ENCODE data around the gene KIF3C. TPM values are rescaled to one million over a fixed set of nuclear protein-coding genes. Genes with fewer than 3 reads are reported as not detected.

Gene KIF3C
- total and polyA plus RNA-seq, 9 of the 15 experiments (the other 6 are each of a cell fraction or from before 2014, with no cell fraction given): 0.69 to 6.7 (median 3.3) TPM

GRCh38 chr2:26011990-26012856, 29.9 kb upstream of the KIF3C start (continued):
- peak; percentile 53 for TF ChIP-seq FOS (IDR thresholded peaks at IDR 0.05; ENCODE audit: extremely low read depth, insufficient read length)
- 0 out of 2 replicates have a peak, but pooled peaks have one; percentile 39 for TF ChIP-seq MAFK (IDR thresholded peaks at IDR 0.05; ENCODE audit: low read length)

- 32% methylated on average over 6 of the region's 6 CpGs for WGBS (ENCODE audit: insufficient coverage, low coverage, missing lambda C conversion rate)
- Histone ChIP-seq H3K79me2 (ENCODE audit: control insufficient read depth, insufficient read depth, low read length) (no peaks in the 10 kb centered on the region), H3K27ac (ENCODE audit: extremely low read depth, low read depth, low read length) (no peak overlapping the region), H3K9me1 (ENCODE audit: control insufficient read depth, insufficient read depth, low read length) (no peaks in the 10 kb centered on the region), H4K20me1 (replicated peaks; ENCODE audit: control insufficient read depth, insufficient read depth, low read length) (no peaks in the 10 kb centered on the region), H3K4me2 (ENCODE audit: insufficient read depth, low read length) (no peak overlapping the region), H3K4me3 (no peak overlapping the region), H3K9ac (ENCODE audit: insufficient read depth in 1 of 2, low read depth in 2 of 2, low read length in 2 of 2) (peak overlapping the region in 1 of 2 experiments; percentile 70; a peak in 1 of 4 replicates), H3K4me1 (replicated peaks in 1 of 2; ENCODE audit: control insufficient read depth in 2 of 2, insufficient read depth in 2 of 2, low read length in 2 of 2) (peaks cover 9 to 21% of the 10 kb centered on the region in 2 experiments; a peak in 4 of 5 replicates), H3K36me3 (ENCODE audit: control insufficient read depth, insufficient read depth, low read length) (no peaks in the 10 kb centered on the region; the same call in 2 of the 3 replicates), H3K9me3 (replicated peaks; ENCODE audit: control insufficient read depth, insufficient read depth, low read depth, low read length) (no peaks in the 10 kb centered on the region), H2AFZ (ENCODE audit: low read depth, low read length) (no peak overlapping the region), H3K27me3 (ENCODE audit: control insufficient read depth in 2 of 2, insufficient read depth in 2 of 2, low read length in 2 of 2) (no peaks in the 10 kb centered on the region)
- POLR2A ChIA-PET: interaction anchor here (1.5 kb wide), 1 partner anchor 11 kb away, joined by 4 read pairs; no protein-coding TSS in a partner anchor
- intact Hi-C loops (cut with micrococcal nuclease) (no loop called here), in situ Hi-C loops (cut with MboI) (no loop called here)
- CTCF ChIA-PET (ENCODE audit: low intra/inter-chr PET ratio): no interaction called here
- DNase-seq (ENCODE audit: extremely low read depth in 1 of 4, low spot score in 3 of 4): peak in 1 of 4 experiments; percentile 18
- FAIRE-seq: peak; percentile 37
- BruUV-seq (replicated peaks): no TSS peak
- peak; percentile 50; the same call in 2 of the 3 replicates for ATAC-seq
- TF ChIP-seq CHCHD3 (CRISPR knock-in tag; IDR thresholded peaks at IDR 0.05) (no peak), NR0B1 (IDR thresholded peaks at IDR 0.05; ENCODE audit: partially characterized antibody) (no peak), CBFA2T2 (conservative IDR thresholded peaks at IDR 0.05) (peak; percentile 45), CEBPG (CRISPR knock-in tag; IDR thresholded peaks at IDR 0.05) (0 out of 2 replicates have a peak, but pooled peaks have one; percentile 16), CEBPG (tag; conservative IDR thresholded peaks at IDR 0.05 in 1 of 2, IDR thresholded peaks at IDR 0.05 in 1 of 2) (no peak), TAL1 (IDR thresholded peaks at IDR 0.05) (peak; percentile 40; the same call in 1 of the 2 replicates), ZNF212 (CRISPR knock-in tag; IDR thresholded peaks at IDR 0.05) (no peak), TCF3 (CRISPR knock-in tag; IDR thresholded peaks at IDR 0.05) (peak; percentile 64; the same call in 1 of the 2 replicates), MAX (CRISPR knock-in tag; IDR thresholded peaks at IDR 0.05) (0 out of 2 replicates have a peak, but pooled peaks have one; percentile 14), CBFA2T3 (IDR thresholded peaks at IDR 0.05) (peak; percentile 71), PBX2 (CRISPR knock-in tag; IDR thresholded peaks at IDR 0.05; ENCODE audit: low read depth) (no peak), PBX2 (tag; conservative IDR thresholded peaks at IDR 0.05; ENCODE audit: low read depth) (peak; percentile 56), PKNOX1 (IDR thresholded peaks at IDR 0.05) (peak; percentile 31; the same call in 1 of the 2 replicates)
Observed at GRCh38 chr2:26011609-26011989, 29.3 kb upstream of the KIF3C start.
